Mucosa of stomach (tissue), 1 donor: ENCODE measurements around the gene DAND5.

Experiments used
- H3K27me3 ChIP-seq: one replicate; pipeline ENCODE4 v1.7.0; 2013; ENCODE audit warnings: mild to moderate bottlenecking, low read length; ENCODE audit not compliant: control insufficient read depth, insufficient read depth
- H3K36me3 ChIP-seq: one replicate; pipeline ENCODE4 v1.7.0; 2013; ENCODE audit warnings: low read length; ENCODE audit not compliant: control insufficient read depth, insufficient read depth
- H3K4me1 ChIP-seq: one replicate; pipeline ENCODE4 v1.7.0; 2013; ENCODE audit warnings: mild to moderate bottlenecking, low read length; ENCODE audit not compliant: control insufficient read depth, insufficient read depth
- H3K4me3 ChIP-seq: one replicate; pipeline ENCODE4 v1.7.0; 2013; ENCODE audit warnings: low read length
- H3K9ac ChIP-seq: one replicate; pipeline ENCODE4 v1.7.0; 2013; ENCODE audit warnings: mild to moderate bottlenecking, low read length, moderate library complexity
- H3K9me3 ChIP-seq: one replicate; pipeline ENCODE4 v1.7.0; 2013; ENCODE audit warnings: mild to moderate bottlenecking, low read length, moderate library complexity; ENCODE audit not compliant: control insufficient read depth
- donor health status: Pancreatic carcinoma.

DAND5 gene

GRCh38 chr19:13012390-13012689, 43.0 kb downstream of the DAND5 start:
- no peaks in the 10 kb centered on the region for H3K27me3 ChIP-seq
- H3K36me3 ChIP-seq: no peaks in the 10 kb centered on the region
- H3K9ac ChIP-seq: peak overlapping the region; percentile 59
- no peaks in the 10 kb centered on the region for H3K9me3 ChIP-seq
- no peak overlapping the region for H3K4me3 ChIP-seq
- peaks cover 70% of the 10 kb centered on the region for H3K4me1 ChIP-seq

GRCh38 chr19:13012690-13013608, 43.6 kb downstream of the DAND5 start:
- Histone ChIP-seq H3K27me3 (no peaks in the 10 kb centered on the region), H3K9me3 (no peaks in the 10 kb centered on the region), H3K9ac (peak overlapping the region; percentile 59), H3K36me3 (no peaks in the 10 kb centered on the region), H3K4me3 (no peak overlapping the region), H3K4me1 (peaks cover 71% of the 10 kb centered on the region)

- Histone ChIP-seq H3K9ac (peak overlapping the region; percentile 47), H3K9me3 (no peaks in the 10 kb centered on the region), H3K36me3 (no peaks in the 10 kb centered on the region), H3K4me3 (no peak overlapping the region), H3K4me1 (peaks cover 69% of the 10 kb centered on the region), H3K27me3 (no peaks in the 10 kb centered on the region)
Observed at GRCh38 chr19:13013649-13014048, 44.3 kb downstream of the DAND5 start.

- no peaks in the 10 kb centered on the region for H3K27me3 ChIP-seq
- H3K36me3 ChIP-seq: no peaks in the 10 kb centered on the region
- peaks cover 69% of the 10 kb centered on the region for H3K4me1 ChIP-seq
- no peaks in the 10 kb centered on the region for H3K9me3 ChIP-seq
- peak overlapping the region; percentile 47 for H3K9ac ChIP-seq
- no peak overlapping the region for H3K4me3 ChIP-seq
Observed at GRCh38 chr19:13014101-13014920, 44.9 kb downstream of the DAND5 start.

- Histone ChIP-seq H3K4me3 (no peak overlapping the region), H3K27me3 (no peaks in the 10 kb centered on the region), H3K9me3 (no peaks in the 10 kb centered on the region), H3K4me1 (peaks cover 67% of the 10 kb centered on the region), H3K9ac (peak overlapping the region; percentile 39), H3K36me3 (no peaks in the 10 kb centered on the region)
Observed at GRCh38 chr19:13014921-13015280, 45.5 kb downstream of the DAND5 start.

DNA sequence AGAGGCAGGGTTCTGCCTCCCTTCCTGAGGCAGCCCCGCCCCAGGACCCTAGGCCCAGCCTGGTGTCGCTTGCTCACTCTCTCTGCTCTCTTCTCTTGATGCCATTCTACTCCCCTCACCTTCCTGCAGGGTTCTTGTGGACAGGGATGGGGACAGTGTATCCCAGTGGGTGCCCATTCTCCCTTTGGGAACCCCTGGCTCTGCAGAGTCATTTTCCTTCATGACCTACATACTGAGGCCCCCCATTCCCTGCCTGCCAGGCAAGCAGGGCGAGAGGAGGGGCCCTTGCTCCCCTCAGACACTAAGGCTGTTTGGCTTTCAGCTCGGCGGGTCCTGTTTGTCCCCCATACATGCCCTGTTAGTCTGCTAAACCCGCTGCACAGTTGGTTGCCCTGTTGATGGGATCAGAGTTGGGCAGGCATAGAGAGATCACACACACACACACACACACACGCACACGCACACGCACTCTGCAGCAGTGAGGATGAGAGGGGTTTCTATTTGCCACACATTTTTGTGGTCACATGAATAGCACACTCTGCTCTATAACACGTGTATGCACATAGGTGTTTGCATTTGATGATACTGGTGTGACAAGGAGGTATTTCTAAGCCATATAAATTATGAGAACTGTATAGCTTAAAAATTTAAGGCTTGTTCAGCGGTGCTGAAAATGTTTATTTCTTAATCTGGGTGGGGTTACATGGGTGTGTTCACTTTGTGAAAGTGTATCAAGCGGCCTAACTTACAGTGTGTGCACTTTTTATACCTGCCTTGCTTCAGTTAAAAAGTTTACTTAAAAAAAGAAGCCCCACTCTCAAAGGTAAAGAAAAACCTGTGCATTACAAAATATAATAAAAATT, 46.2 kb downstream of the DAND5 start:
- H3K36me3 ChIP-seq: no peaks in the 10 kb centered on the region
- no peaks in the 10 kb centered on the region for H3K9me3 ChIP-seq
- peak overlapping the region; percentile 39 for H3K9ac ChIP-seq
- H3K4me3 ChIP-seq: no peak overlapping the region
- peaks cover 66% of the 10 kb centered on the region for H3K4me1 ChIP-seq
- no peaks in the 10 kb centered on the region for H3K27me3 ChIP-seq

- Histone ChIP-seq H3K9ac (no peak overlapping the region), H3K4me1 (peaks cover 71% of the 10 kb centered on the region), H3K36me3 (no peaks in the 10 kb centered on the region), H3K9me3 (no peaks in the 10 kb centered on the region), H3K27me3 (no peaks in the 10 kb centered on the region), H3K4me3 (no peak overlapping the region)
Observed at GRCh38 chr19:13016245-13016627, 46.9 kb downstream of the DAND5 start.

DNA sequence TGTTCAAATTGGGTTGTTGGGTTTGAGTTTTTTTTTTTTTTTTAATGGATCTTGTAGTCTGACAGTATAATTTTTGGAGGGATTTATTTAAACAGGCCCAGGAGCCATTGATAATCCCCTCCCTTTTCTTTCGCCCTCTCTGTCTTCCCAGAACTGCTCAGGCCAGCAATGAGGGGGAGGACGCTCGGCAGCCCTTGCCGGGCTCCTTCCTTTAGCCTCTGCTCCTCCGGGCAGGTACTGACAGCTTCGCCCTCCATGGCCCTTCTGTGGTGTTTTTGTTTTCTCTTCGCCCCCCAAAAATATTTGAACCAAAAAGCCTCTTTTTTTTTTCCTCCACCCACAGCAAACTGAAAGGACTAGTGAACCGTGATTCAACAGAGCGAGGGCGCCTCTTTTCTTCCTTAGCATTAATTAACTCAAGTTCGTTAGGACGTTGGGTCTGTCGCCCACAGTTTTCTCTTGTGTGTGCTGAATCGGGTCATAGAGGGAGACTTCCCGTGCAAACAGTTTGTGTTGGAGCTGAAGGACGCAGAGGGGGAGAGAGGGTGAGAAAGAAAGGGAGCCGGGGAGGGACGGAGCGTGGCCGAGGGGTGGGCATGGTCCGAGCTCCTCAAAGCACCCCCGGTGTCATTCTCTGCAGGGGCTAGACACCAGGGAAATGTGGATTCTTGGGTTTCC, 47.4 kb downstream of the DAND5 start:
- no peaks in the 10 kb centered on the region for H3K9me3 ChIP-seq
- H3K9ac ChIP-seq: peak overlapping the region; percentile 11
- H3K36me3 ChIP-seq: no peaks in the 10 kb centered on the region
- no peaks in the 10 kb centered on the region for H3K27me3 ChIP-seq
- H3K4me3 ChIP-seq: no peak overlapping the region
- H3K4me1 ChIP-seq: peaks cover 75% of the 10 kb centered on the region

DNA sequence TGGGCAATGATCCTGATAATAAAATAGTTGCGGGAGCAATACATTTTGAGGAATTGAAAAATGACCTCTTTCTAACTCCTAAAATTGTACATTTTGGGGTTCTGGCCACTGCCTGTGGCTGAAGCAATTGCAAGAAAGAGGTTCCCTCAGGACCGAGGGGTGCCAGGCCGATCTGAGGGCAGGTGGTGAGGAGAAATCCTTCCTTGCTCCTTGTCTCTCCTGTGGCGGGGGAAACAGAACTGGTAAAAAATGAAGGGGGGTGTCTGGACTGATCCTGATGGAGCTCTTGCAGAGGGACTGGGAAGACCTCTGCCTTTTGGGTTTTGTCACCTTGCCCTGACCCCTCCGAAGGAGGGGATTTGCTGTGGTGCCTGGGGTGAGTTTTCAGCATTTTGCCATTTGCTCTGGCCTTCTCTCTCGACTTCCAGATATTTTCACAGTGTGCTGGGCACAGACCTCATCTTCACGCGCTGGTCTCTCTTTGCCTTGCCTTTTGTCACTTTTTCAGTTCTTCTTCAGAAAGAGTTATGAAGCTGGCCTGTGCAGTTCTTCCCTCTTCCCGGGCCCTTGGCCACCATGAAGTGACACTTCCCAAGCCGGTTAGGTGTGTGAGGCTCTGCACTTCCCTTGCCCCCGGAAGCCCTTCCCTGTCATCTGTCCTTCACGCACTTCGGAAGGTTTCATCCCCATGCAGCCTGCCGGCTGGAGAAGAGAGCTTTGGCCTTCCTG, 48.1 kb downstream of the DAND5 start:
- no peaks in the 10 kb centered on the region for H3K36me3 ChIP-seq
- H3K9ac ChIP-seq: peak overlapping the region; percentile 11
- H3K27me3 ChIP-seq: no peaks in the 10 kb centered on the region
- H3K9me3 ChIP-seq: no peaks in the 10 kb centered on the region
- no peak overlapping the region for H3K4me3 ChIP-seq
- peaks cover 80% of the 10 kb centered on the region for H3K4me1 ChIP-seq

DNA sequence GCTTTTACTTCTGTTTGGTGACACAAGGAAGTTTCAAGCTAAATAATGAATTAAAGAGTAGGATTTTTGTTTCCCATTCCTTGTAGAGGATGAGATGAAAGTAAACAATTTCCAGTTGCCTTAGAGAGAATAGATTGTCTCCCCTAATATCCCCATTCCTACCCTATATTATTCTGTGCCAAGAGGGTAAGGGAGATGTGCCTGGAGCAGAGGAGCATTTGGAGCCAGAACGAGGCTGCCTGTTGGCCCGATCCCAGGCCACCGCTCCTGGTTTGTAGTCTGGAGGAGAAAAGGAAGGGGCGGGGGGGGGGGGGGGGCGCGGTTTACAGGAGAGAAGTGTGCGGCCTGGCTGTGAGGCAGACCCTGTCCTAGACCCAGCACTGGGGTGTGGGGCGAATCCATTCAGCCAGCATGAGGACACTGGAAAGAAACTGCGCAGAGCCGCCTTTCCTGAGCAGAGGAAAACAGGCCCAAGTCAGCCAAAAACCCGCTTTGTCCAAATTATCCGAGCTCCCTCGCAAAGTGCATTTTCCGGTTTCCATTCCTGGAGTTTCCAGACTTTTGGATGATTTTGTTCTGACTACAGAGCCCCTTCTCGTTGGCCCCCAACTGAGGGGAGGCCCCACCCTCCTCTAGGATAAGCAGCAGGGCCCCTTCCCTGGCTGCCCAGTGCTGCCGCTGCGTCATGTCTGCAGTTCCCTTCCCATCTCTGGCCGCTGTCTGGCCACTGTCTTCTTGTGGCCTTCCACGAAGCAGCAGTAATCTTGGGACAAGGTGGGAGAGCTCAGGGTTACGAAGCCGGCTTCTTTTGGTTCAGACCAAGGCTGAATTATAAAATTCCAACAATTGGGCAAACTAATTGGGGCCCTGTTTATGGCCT, 48.9 kb downstream of the DAND5 start:
- H3K9me3 ChIP-seq: no peaks in the 10 kb centered on the region
- H3K4me3 ChIP-seq: no peak overlapping the region
- no peaks in the 10 kb centered on the region for H3K36me3 ChIP-seq
- H3K4me1 ChIP-seq: peaks cover 80% of the 10 kb centered on the region
- H3K27me3 ChIP-seq: no peaks in the 10 kb centered on the region
- H3K9ac ChIP-seq: peak overlapping the region; percentile 44
